HCT116 (cell line): Measurements from ENCODE around the gene MAP3K20. TPM values are rescaled to one million over a fixed set of nuclear protein-coding genes. Genes with fewer than 3 reads are reported as not detected.

Source experiments
- ATAC-seq: fragments of 200-7000 bp; cut with Tn5 transposase; 2 replicates; pipeline ENCODE4 v1.9.1; 2020; ENCODE audit warnings: mild to moderate bottlenecking, moderate library complexity
- BruUV-seq: library from RNA; stranded (reverse); fragments of 400-500 nt; replicated peaks from 2 replicates; lab custom pipeline; 2021; lab: Mats Ljungman, UMichigan
- CTCF ChIA-PET: fragments of 300-600 bp; sonication (Branson Sonifier 250); formaldehyde crosslinking; loops from one replicate; lab custom pipeline; 2021; ENCODE audit warnings: antibody characterized with exemption; lab: Charles Lee
- POLR2A ChIA-PET: fragments of 300-600, 350-600 bp; sonication (Branson Sonifier 250); formaldehyde crosslinking; loops from one replicate; lab custom pipeline; 2021; ENCODE audit warnings: antibody characterized with exemption; lab: Charles Lee
- RAD21 ChIA-PET, 2 experiments: fragments of 300-600 bp; sonication (Branson Sonifier 250); formaldehyde crosslinking; loops; one replicate each; lab custom pipeline; 2023; ENCODE audit warnings: low total read pairs in 2 of 2; ENCODE audit not compliant: uncharacterized antibody in 2 of 2, unreplicated experiment in 2 of 2, low non-redundant PET in 1 of 2; lab: Charles Lee
- DNase-seq: peaks from one replicate; pipeline ENCODE4 v3.0.0-alpha.2; 2010; ENCODE audit warnings: low read depth, low spot score
- H2AFZ ChIP-seq: fragments of 200-600 bp; shearing (Covaris generic), sonication (generic); 2 replicates; pipeline ENCODE4 v1.6.1; 2017; ENCODE audit warnings: low read depth, mixed run types, mixed read lengths, antibody characterized with exemption, low read length; ENCODE audit not compliant: poor library complexity, severe bottlenecking
- H3K27ac ChIP-seq: 2 replicates; pipeline ENCODE4 v1.5.1; 2012; ENCODE audit warnings: low read depth, low read length
- H3K27me3 ChIP-seq: fragments of 200-600 bp; sonication (generic); 2 replicates; pipeline ENCODE4 v1.6.1; 2016; ENCODE audit warnings: mixed run types, low read length, mixed read lengths; ENCODE audit not compliant: insufficient read depth
- H3K36me3 ChIP-seq, 2 experiments: fragments of 200-500 bp in 1 of 2; fragments of 200-600 bp in 1 of 2; sonication (Bioruptor generic) in 1 of 2; sonication (generic) in 1 of 2; 2 replicates each; pipeline versions ENCODE4 v1.5.1 to v1.6.1; 2014 to 2016; ENCODE audit warnings: low read length in 2 of 2, inconsistent platforms in 1 of 2, mixed read lengths in 1 of 2, mixed run types in 1 of 2; ENCODE audit not compliant: insufficient read depth in 2 of 2, control insufficient read depth in 1 of 2
- H3K4me1 ChIP-seq, 2 experiments: fragments of 200-600 bp in 1 of 2; sonication (generic) in 1 of 2; 2 replicates each; pipeline versions ENCODE4 v1.5.1 to v1.6.1; 2012 to 2017; ENCODE audit warnings: low read length in 2 of 2, inconsistent platforms in 1 of 2, mild to moderate bottlenecking in 1 of 2, mixed read lengths in 1 of 2, mixed run types in 1 of 2, moderate library complexity in 1 of 2; ENCODE audit not compliant: insufficient read depth in 2 of 2, control insufficient read depth in 1 of 2
- H3K4me2 ChIP-seq: fragments of 200-600 bp; sonication (generic); 2 replicates; pipeline ENCODE4 v1.6.1; 2017; ENCODE audit warnings: mixed run types, low read length, mixed read lengths
- H3K4me3 ChIP-seq, 2 experiments: fragments of 200-600 bp in 1 of 2; sonication (generic) in 1 of 2; replicated peaks in 1 of 2; 2 replicates each; pipeline ENCODE4 v1.5.1; 2011 to 2016; ENCODE audit warnings: low read length in 2 of 2, control low read depth in 1 of 2, low read depth in 1 of 2, mild to moderate bottlenecking in 1 of 2, mixed read lengths in 1 of 2, mixed run types in 1 of 2
- H3K79me2 ChIP-seq: fragments of 200-600 bp; sonication (generic); 2 replicates; pipeline ENCODE4 v1.6.1; 2017; ENCODE audit warnings: mild to moderate bottlenecking, mixed run types, low read length, moderate library complexity, mixed read lengths; ENCODE audit not compliant: insufficient read depth
- H3K9ac ChIP-seq: fragments of 200-600 bp; sonication (generic); 2 replicates; pipeline ENCODE4 v1.6.1; 2016; ENCODE audit warnings: low read length, mixed read lengths
- H3K9me2 ChIP-seq: fragments of 200-600 bp; sonication (generic), shearing (Covaris generic); 2 replicates; pipeline ENCODE4 v1.6.1; 2017; ENCODE audit warnings: mixed run types, mild to moderate bottlenecking, moderate library complexity; ENCODE audit not compliant: insufficient read depth
- H3K9me3 ChIP-seq, 2 experiments: fragments of 200-500 bp in 1 of 2; fragments of 200-600 bp in 1 of 2; sonication (Bioruptor generic) in 1 of 2; sonication (generic) in 1 of 2; 2 replicates each; pipeline ENCODE4 v1.6.1; 2014 to 2017; ENCODE audit warnings: low read length in 2 of 2, mixed read lengths in 2 of 2, inconsistent platforms in 1 of 2, low read depth in 1 of 2, mild to moderate bottlenecking in 1 of 2, mixed run types in 1 of 2, moderate library complexity in 1 of 2; ENCODE audit not compliant: control insufficient read depth in 1 of 2, insufficient read depth in 1 of 2
- H4K20me1 ChIP-seq: fragments of 200-600 bp; sonication (generic), shearing (Covaris generic); 2 replicates; pipeline ENCODE4 v1.6.1; 2017; ENCODE audit warnings: mixed run types, mild to moderate bottlenecking, moderate library complexity; ENCODE audit not compliant: insufficient read depth
- CEBPB ChIP-seq: IDR thresholded peaks from 2 replicates; pipeline ENCODE4 v1.6.1; 2012; ENCODE audit warnings: low read depth
- EGR1 ChIP-seq: IDR thresholded peaks from 2 replicates; pipeline ENCODE4 v1.6.1; 2012; ENCODE audit warnings: low read depth
- ELF1 ChIP-seq: IDR thresholded peaks from 2 replicates; pipeline ENCODE4 v1.6.1; 2012; ENCODE audit warnings: low read depth, borderline replicate concordance
- EZH2 ChIP-seq: fragments of 200-600 bp; sonication (generic); IDR thresholded peaks from 2 replicates; pipeline ENCODE4 v1.6.1; 2017; ENCODE audit warnings: antibody characterized with exemption, mixed run types
- JUND ChIP-seq: IDR thresholded peaks from 2 replicates; pipeline ENCODE4 v1.6.1; 2012
- MAX ChIP-seq: IDR thresholded peaks from 2 replicates; pipeline ENCODE4 v1.6.1; 2012
- POLR2AphosphoS5 ChIP-seq: IDR thresholded peaks from 2 replicates; pipeline ENCODE4 v1.6.1; 2011; ENCODE audit warnings: mild to moderate bottlenecking, low read depth, low read length, moderate library complexity
- REST ChIP-seq: IDR thresholded peaks from 2 replicates; pipeline ENCODE4 v1.6.1; 2012; ENCODE audit warnings: low read depth
- SIN3A ChIP-seq: IDR thresholded peaks from 2 replicates; pipeline ENCODE4 v1.6.1; 2012; ENCODE audit warnings: low read depth
- SP1 ChIP-seq: IDR thresholded peaks from 2 replicates; pipeline ENCODE4 v1.6.1; 2012; ENCODE audit warnings: low read depth
- ZFX ChIP-seq: fragments of 450-650 bp; IDR thresholded peaks from 2 replicates; pipeline ENCODE4 v1.6.1; 2017
- intact Hi-C: fragments of 100-400 bp; cut with micrococcal nuclease; formaldehyde crosslinking; loops from 2 replicates; pipeline ENCODE4 v1.10.0; 2022
- total RNA-seq: library from RNA; stranded (reverse); gene quantifications from one replicate; pipeline ENCODE4 v1.2.1, GENCODE V29; 2021; ENCODE audit not compliant: unreplicated experiment
- TF ChIP-seq, protein P1 (sequence below): IDR thresholded peaks from 2 replicates; pipeline ENCODE4 v1.6.1; 2011; ENCODE audit warnings: mild to moderate bottlenecking, low read length, moderate library complexity; ENCODE audit not compliant: insufficient replicate concordance; ENCODE audit errors: extremely low read depth
- TF ChIP-seq, protein P2 (sequence below), 3 experiments: fragments of 200-600 bp in 1 of 3; sonication (generic) in 1 of 3; IDR thresholded peaks in 2 of 3; conservative IDR thresholded peaks in 1 of 3; 2 replicates each; pipeline ENCODE4 v1.5.1; 2012 to 2017; ENCODE audit warnings: low read depth in 2 of 3, low read length in 2 of 3, antibody characterized with exemption in 1 of 3, borderline replicate concordance in 1 of 3, control low read depth in 1 of 3, mild to moderate bottlenecking in 1 of 3, mixed read lengths in 1 of 3, mixed run types in 1 of 3, moderate library complexity in 1 of 3; ENCODE audit not compliant: insufficient read depth in 1 of 3
- TF ChIP-seq, protein P3 (sequence below): IDR thresholded peaks from 2 replicates; pipeline ENCODE4 v1.6.1; 2012

MAP3K20 gene
- total RNA-seq, 1 experiment from 2014 or later: 40.0 TPM

GRCh38 chr2:173232956-173233744 lies 157.5 kb downstream of the MAP3K20 start:
- no TSS peak for BruUV-seq
- no peak for DNase-seq
- no peak overlapping the region for H3K9ac ChIP-seq
- no peaks in the 10 kb centered on the region for H3K27me3 ChIP-seq
- no peaks in the 10 kb centered on the region for H3K36me3 ChIP-seq
- ATAC-seq: no peak
- CTCF ChIA-PET: no interaction called here
- no peaks in the 10 kb centered on the region for H4K20me1 ChIP-seq
- H2AFZ ChIP-seq: no peak overlapping the region
- no peaks in the 10 kb centered on the region for H3K79me2 ChIP-seq
- POLR2A ChIA-PET: no interaction called here
- no peaks in the 10 kb centered on the region for H3K9me2 ChIP-seq
- H3K9me3 ChIP-seq: no peaks in the 10 kb centered on the region
- intact Hi-C loops: no loop called here
- no peak overlapping the region for H3K4me2 ChIP-seq
- no peak overlapping the region for H3K27ac ChIP-seq
- H3K4me1 ChIP-seq: no peaks in the 10 kb centered on the region
- no peak overlapping the region for H3K4me3 ChIP-seq
- TF ChIP-seq, protein P1, sequence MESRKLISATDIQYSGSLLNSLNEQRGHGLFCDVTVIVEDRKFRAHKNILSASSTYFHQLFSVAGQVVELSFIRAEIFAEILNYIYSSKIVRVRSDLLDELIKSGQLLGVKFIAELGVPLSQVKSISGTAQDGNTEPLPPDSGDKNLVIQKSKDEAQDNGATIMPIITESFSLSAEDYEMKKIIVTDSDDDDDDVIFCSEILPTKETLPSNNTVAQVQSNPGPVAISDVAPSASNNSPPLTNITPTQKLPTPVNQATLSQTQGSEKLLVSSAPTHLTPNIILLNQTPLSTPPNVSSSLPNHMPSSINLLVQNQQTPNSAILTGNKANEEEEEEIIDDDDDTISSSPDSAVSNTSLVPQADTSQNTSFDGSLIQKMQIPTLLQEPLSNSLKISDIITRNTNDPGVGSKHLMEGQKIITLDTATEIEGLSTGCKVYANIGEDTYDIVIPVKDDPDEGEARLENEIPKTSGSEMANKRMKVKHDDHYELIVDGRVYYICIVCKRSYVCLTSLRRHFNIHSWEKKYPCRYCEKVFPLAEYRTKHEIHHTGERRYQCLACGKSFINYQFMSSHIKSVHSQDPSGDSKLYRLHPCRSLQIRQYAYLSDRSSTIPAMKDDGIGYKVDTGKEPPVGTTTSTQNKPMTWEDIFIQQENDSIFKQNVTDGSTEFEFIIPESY: no peak
- TF ChIP-seq SP1: no peak
- TF ChIP-seq REST: no peak
- no peak for TF ChIP-seq JUND
- no peak for TF ChIP-seq POLR2AphosphoS5
- no peak for TF ChIP-seq EZH2
- no peak for TF ChIP-seq EGR1
- TF ChIP-seq, protein P2, sequence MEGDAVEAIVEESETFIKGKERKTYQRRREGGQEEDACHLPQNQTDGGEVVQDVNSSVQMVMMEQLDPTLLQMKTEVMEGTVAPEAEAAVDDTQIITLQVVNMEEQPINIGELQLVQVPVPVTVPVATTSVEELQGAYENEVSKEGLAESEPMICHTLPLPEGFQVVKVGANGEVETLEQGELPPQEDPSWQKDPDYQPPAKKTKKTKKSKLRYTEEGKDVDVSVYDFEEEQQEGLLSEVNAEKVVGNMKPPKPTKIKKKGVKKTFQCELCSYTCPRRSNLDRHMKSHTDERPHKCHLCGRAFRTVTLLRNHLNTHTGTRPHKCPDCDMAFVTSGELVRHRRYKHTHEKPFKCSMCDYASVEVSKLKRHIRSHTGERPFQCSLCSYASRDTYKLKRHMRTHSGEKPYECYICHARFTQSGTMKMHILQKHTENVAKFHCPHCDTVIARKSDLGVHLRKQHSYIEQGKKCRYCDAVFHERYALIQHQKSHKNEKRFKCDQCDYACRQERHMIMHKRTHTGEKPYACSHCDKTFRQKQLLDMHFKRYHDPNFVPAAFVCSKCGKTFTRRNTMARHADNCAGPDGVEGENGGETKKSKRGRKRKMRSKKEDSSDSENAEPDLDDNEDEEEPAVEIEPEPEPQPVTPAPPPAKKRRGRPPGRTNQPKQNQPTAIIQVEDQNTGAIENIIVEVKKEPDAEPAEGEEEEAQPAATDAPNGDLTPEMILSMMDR (IDR thresholded peaks at IDR 0.05 in 2 of 3, conservative IDR thresholded peaks at IDR 0.05 in 1 of 3; ENCODE audit: borderline replicate concordance in 1 of 3, insufficient read depth in 1 of 3, low read depth in 2 of 3, low read length in 2 of 3): no peak
- TF ChIP-seq CEBPB: no peak
- no peak for TF ChIP-seq ZFX
- TF ChIP-seq, protein P3, sequence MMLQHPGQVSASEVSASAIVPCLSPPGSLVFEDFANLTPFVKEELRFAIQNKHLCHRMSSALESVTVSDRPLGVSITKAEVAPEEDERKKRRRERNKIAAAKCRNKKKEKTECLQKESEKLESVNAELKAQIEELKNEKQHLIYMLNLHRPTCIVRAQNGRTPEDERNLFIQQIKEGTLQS: no peak
- TF ChIP-seq MAX: no peak
- TF ChIP-seq SIN3A: no peak
- no peak for TF ChIP-seq ELF1
- RAD21 ChIA-PET: no interaction called here
